ENCODE measurements around the gene SMAD2. TPM values are rescaled to one million over a fixed set of nuclear protein-coding genes. Genes with fewer than 3 reads are reported as not detected.

Gene SMAD2
- total and polyA plus RNA-seq, 4 donors: 11.8 to 31.3 (median 22.8) TPM

DNA sequence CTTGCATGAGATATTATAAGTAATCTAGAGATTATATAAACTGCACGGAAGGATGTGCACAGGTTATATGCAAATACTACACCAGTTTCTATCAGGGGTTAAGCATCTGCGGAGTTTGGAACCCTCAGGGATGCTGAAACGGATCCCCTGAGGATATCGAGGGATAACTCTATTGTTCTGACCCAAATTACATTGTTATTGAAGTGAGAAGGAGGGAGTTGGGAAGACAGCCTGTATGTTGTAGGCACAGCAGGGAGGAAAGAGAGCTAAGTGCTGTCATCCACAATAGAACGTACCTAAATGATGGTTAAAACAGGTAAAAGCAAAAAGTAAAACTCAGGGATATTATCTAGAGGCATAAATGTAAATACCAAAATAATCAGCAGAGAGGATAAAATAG is 44.6 kb upstream of the SMAD2 start:
- Histone ChIP-seq H3K36me3 (ENCODE audit: control insufficient read depth in 4 of 4, insufficient read depth in 3 of 4, low read depth in 1 of 4, low read length in 3 of 4) (no peaks in the 10 kb centered on the region), H3K4me3 (ENCODE audit: low read depth in 1 of 3, low read length in 3 of 3) (no peak overlapping the region), H3K9ac (ENCODE audit: low read depth in 1 of 2, low read length in 2 of 2) (no peak overlapping the region), H3K9me3 (ENCODE audit: control insufficient read depth in 4 of 4, low read length in 3 of 4) (no peaks in the 10 kb centered on the region), H3K4me1 (ENCODE audit: control insufficient read depth in 4 of 4, insufficient read depth in 4 of 4, low read length in 3 of 4) (no peaks in the 10 kb centered on the region), H3K27me3 (ENCODE audit: control insufficient read depth in 4 of 4, insufficient read depth in 4 of 4, low read length in 3 of 4) (no peaks in the 10 kb centered on the region), H3K27ac (ENCODE audit: low read depth in 1 of 2, low read length in 2 of 2) (no peak overlapping the region)
- WGBS: 71% methylated on average over 5 of the region's 5 CpGs
- TF ChIP-seq FOXA1 (IDR thresholded peaks at IDR 0.05) (no peak), NR2F2 (IDR thresholded peaks at IDR 0.05) (no peak), JUND (IDR thresholded peaks at IDR 0.05) (no peak), RAD21 (IDR thresholded peaks at IDR 0.05) (no peak), YY1 (IDR thresholded peaks at IDR 0.05) (no peak), HNF4A (conservative IDR thresholded peaks at IDR 0.05) (no peak), GABPA (IDR thresholded peaks at IDR 0.05 in 1 of 2, conservative IDR thresholded peaks at IDR 0.05 in 1 of 2) (no peak), HNF4G (IDR thresholded peaks at IDR 0.05) (no peak)
- TF ChIP-seq, protein P1, sequence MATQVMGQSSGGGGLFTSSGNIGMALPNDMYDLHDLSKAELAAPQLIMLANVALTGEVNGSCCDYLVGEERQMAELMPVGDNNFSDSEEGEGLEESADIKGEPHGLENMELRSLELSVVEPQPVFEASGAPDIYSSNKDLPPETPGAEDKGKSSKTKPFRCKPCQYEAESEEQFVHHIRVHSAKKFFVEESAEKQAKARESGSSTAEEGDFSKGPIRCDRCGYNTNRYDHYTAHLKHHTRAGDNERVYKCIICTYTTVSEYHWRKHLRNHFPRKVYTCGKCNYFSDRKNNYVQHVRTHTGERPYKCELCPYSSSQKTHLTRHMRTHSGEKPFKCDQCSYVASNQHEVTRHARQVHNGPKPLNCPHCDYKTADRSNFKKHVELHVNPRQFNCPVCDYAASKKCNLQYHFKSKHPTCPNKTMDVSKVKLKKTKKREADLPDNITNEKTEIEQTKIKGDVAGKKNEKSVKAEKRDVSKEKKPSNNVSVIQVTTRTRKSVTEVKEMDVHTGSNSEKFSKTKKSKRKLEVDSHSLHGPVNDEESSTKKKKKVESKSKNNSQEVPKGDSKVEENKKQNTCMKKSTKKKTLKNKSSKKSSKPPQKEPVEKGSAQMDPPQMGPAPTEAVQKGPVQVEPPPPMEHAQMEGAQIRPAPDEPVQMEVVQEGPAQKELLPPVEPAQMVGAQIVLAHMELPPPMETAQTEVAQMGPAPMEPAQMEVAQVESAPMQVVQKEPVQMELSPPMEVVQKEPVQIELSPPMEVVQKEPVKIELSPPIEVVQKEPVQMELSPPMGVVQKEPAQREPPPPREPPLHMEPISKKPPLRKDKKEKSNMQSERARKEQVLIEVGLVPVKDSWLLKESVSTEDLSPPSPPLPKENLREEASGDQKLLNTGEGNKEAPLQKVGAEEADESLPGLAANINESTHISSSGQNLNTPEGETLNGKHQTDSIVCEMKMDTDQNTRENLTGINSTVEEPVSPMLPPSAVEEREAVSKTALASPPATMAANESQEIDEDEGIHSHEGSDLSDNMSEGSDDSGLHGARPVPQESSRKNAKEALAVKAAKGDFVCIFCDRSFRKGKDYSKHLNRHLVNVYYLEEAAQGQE (IDR thresholded peaks at IDR 0.05): no peak
- TF ChIP-seq, protein P2, sequence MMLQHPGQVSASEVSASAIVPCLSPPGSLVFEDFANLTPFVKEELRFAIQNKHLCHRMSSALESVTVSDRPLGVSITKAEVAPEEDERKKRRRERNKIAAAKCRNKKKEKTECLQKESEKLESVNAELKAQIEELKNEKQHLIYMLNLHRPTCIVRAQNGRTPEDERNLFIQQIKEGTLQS (IDR thresholded peaks at IDR 0.05): no peak
- TF ChIP-seq, protein P3, sequence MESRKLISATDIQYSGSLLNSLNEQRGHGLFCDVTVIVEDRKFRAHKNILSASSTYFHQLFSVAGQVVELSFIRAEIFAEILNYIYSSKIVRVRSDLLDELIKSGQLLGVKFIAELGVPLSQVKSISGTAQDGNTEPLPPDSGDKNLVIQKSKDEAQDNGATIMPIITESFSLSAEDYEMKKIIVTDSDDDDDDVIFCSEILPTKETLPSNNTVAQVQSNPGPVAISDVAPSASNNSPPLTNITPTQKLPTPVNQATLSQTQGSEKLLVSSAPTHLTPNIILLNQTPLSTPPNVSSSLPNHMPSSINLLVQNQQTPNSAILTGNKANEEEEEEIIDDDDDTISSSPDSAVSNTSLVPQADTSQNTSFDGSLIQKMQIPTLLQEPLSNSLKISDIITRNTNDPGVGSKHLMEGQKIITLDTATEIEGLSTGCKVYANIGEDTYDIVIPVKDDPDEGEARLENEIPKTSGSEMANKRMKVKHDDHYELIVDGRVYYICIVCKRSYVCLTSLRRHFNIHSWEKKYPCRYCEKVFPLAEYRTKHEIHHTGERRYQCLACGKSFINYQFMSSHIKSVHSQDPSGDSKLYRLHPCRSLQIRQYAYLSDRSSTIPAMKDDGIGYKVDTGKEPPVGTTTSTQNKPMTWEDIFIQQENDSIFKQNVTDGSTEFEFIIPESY (IDR thresholded peaks at IDR 0.05): no peak
- TF ChIP-seq, protein P4, sequence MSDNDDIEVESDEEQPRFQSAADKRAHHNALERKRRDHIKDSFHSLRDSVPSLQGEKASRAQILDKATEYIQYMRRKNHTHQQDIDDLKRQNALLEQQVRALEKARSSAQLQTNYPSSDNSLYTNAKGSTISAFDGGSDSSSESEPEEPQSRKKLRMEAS (IDR thresholded peaks at IDR 0.05): no peak
- DNase-seq (ENCODE audit: low spot score): no peak

DNA sequence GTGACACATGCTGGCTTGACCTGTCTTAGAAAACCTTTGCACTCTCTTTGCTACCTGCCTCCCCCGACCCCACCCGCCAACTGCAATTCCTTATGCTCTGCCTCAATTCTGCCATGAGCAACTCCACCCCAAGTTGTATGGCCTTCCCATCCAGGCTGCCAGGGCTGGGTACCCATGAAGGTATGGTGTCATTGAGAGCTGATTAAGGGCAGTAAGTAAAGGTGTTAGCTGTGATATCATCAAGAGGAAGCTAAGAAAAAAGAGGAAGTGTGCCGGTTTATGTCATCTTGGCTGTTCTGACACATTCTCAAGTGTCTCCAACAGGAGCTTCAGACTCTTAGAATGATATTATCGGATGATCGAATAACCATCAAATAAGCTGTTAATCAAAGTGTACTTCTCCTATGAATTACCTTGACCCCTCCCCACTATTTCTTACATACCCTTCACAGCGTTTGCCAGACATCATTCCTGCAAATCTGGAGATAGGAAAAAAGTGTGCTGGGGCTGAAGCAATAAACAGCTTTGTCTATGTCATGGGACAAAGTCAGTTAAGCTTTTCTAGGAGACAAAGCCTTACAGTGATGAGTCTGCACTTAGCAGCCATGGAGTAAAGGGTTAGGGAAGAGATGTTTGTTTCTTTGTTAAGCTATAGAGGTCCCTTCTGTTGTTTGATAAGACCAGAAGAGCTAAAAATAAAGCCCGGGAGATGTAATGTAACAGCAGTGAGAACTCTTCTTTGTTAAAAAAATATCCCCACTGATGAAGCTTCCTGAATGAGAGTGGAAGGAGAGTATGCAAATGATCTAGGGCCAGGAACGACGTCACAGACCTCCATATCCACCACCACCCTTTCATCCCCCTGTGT is 40.4 kb upstream of the SMAD2 start:
- TF ChIP-seq HNF4G (IDR thresholded peaks at IDR 0.05) (no peak), RXRA (IDR thresholded peaks at IDR 0.05) (no peak), TAF1 (conservative IDR thresholded peaks at IDR 0.05) (no peak), GABPA (IDR thresholded peaks at IDR 0.05 in 1 of 2, conservative IDR thresholded peaks at IDR 0.05 in 1 of 2) (no peak)

More for the DNA sequence above, 40.4 kb upstream of the SMAD2 start:
- no peaks in the 10 kb centered on the region for H3K4me1 ChIP-seq (ENCODE audit: control insufficient read depth in 4 of 4, insufficient read depth in 4 of 4, low read length in 3 of 4)
- no peaks in the 10 kb centered on the region for H3K36me3 ChIP-seq (ENCODE audit: control insufficient read depth in 4 of 4, insufficient read depth in 3 of 4, low read depth in 1 of 4, low read length in 3 of 4)
- no peak for DNase-seq (ENCODE audit: low spot score)
- no peaks in the 10 kb centered on the region for H3K9me3 ChIP-seq (ENCODE audit: control insufficient read depth in 4 of 4, low read length in 3 of 4)
- H3K27ac ChIP-seq (ENCODE audit: low read depth in 1 of 2, low read length in 2 of 2): no peak overlapping the region
- 78% methylated on average over 9 of the region's 9 CpGs for WGBS
- H3K27me3 ChIP-seq (ENCODE audit: control insufficient read depth in 4 of 4, insufficient read depth in 4 of 4, low read length in 3 of 4): no peaks in the 10 kb centered on the region
- no peak overlapping the region for H3K9ac ChIP-seq (ENCODE audit: low read depth in 1 of 2, low read length in 2 of 2)
- H3K4me3 ChIP-seq (ENCODE audit: low read depth in 1 of 3, low read length in 3 of 3): no peak overlapping the region

All from liver (tissue), 9 donors.